GM19025 (cell line): Measurements from ENCODE around the gene PRICKLE3.
A peak's percentile ranks its signal among the peaks of the same experiment; 100 is the strongest.

Experiments
- ATAC-seq: cut with Tn5 transposase; IDR thresholded peaks from one replicate; pipeline ENCODE4 v1.9.1; 2021; ENCODE audit warnings: mild to moderate bottlenecking, low read depth, moderate library complexity; ENCODE audit not compliant: unreplicated experiment

PRICKLE3 gene, protein sequence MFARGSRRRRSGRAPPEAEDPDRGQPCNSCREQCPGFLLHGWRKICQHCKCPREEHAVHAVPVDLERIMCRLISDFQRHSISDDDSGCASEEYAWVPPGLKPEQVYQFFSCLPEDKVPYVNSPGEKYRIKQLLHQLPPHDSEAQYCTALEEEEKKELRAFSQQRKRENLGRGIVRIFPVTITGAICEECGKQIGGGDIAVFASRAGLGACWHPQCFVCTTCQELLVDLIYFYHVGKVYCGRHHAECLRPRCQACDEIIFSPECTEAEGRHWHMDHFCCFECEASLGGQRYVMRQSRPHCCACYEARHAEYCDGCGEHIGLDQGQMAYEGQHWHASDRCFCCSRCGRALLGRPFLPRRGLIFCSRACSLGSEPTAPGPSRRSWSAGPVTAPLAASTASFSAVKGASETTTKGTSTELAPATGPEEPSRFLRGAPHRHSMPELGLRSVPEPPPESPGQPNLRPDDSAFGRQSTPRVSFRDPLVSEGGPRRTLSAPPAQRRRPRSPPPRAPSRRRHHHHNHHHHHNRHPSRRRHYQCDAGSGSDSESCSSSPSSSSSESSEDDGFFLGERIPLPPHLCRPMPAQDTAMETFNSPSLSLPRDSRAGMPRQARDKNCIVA

GRCh38 chrX:49186125-49187027, at the start of gene PRICKLE3:
TSS of gene PRICKLE3 (minus strand) at chrX:49186373. CDS start at chrX:49186297, 76 bp downstream.
- peak; percentile 17 for ATAC-seq

- ATAC-seq, result no peak
Measured at GRCh38 chrX:49233887-49234555, 47.8 kb upstream of the PRICKLE3 start.

GRCh38 chrX:49233176-49233575, 47.0 kb upstream of the PRICKLE3 start, which contains the start of gene CACNA1F:
TSS of gene CACNA1F (minus strand) at chrX:49233340. CDS start at chrX:49233309, 31 bp downstream.
- ATAC-seq, result no peak

GRCh38 chrX:49232525-49232924, 46.4 kb upstream of the PRICKLE3 start:
- no peak for ATAC-seq

- ATAC-seq, result no peak
Measured at GRCh38 chrX:49231333-49232000, 45.3 kb upstream of the PRICKLE3 start.

DNA sequence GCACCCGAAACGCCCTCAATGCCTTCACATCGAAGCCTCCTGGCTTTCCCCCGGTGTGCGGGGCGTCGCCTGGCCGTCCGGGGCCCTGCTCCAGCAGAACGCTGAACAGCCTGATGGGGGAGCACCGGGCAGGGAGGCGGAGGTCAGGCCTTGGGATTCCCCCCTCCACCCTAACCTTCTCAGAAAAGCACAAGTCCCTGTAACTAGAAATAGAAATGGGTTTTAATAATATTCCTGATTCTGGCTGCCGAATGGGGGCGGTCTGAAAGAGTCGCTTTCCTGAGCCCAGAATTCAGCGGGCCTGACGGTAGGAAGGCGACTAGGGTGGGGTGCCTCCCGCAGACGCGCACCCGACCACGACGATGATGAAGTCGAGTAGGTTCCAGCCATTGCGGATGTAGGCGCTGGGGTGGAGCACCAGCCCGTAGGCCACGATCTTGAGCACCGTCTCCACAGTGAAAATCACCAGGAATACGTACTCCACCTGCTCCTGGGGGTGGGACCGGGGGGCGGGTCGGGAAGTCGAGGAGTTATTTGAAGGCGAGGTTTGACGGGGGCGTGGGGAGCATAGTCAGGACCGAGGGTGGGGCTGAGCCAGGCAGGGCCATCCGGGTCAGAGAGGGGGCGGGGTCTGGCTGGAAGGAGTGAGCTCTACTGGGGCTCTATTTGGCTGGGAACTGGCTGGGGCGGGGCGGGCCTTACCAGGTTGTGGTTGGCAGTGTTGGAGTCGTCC, 44.5 kb upstream of the PRICKLE3 start:
- peak; percentile 40 for ATAC-seq

GRCh38 chrX:49228185-49228584, 42.0 kb upstream of the PRICKLE3 start:
- ATAC-seq, result no peak

GRCh38 chrX:49227726-49228125, 41.6 kb upstream of the PRICKLE3 start:
- no peak for ATAC-seq

DNA sequence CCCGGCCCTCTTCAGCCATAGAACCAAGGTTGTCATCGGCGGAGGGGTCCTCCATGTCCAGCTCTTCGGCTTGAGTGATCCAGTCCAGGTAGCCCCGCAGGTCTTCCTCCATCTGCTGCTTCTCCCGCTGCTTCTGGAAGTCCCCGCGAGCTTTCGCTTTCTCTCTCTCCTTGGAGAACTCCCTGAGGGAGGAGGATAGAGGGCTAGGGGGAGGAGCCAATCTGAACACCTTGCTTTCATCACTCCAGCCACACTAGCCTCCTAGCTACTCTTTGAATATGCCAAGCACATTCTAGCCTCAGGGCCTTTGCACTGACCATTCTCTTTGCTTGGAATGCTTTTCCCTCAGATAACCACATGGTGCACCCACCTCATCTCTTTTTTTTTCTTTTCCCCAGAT, 40.8 kb upstream of the PRICKLE3 start:
- ATAC-seq, result no peak

DNA sequence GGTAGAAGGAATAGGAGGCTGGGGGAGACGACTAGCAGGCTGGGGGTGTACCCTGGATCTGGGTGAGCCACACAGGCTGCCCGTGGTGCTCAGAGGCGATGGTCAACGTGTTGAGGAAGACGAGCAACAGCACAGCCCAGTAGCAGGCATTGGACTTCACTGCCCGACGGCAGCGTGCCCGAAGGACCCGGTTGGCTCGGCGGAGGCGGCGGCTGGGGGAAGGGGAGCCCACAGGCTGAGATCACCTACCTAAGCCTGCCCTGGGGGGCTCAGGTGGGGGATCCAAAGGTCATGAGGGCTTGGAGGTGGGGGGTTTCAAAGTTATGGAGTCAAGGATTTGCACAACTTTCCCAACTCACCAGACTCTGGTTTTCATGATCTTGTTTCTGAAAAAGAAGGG, 39.7 kb upstream of the PRICKLE3 start:
- ATAC-seq, result no peak

- ATAC-seq, result no peak
Measured at GRCh38 chrX:49221868-49222267, 35.7 kb upstream of the PRICKLE3 start.

DNA sequence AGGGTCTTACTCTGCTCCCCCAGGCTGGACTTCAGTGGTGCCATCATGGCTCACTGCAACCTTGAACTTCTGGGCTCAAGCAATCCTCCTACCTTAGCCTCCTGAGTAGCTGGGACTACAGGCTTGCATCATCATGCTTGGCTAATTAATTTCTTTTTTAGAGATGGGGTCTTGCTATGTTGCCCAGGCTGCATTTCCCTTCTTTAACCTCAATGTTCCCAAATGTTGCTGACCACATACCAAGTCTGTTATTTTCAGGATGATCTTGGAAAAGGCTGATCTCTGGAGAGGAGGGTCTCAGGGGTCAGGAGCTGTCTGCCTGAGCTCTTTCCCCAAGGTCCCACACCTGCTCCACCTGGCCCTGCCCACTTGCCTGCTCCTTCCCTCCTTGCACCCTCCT, 33.9 kb upstream of the PRICKLE3 start:
- ATAC-seq, result no peak

GRCh38 chrX:49214996-49215526, 28.9 kb upstream of the PRICKLE3 start:
- no peak for ATAC-seq

DNA sequence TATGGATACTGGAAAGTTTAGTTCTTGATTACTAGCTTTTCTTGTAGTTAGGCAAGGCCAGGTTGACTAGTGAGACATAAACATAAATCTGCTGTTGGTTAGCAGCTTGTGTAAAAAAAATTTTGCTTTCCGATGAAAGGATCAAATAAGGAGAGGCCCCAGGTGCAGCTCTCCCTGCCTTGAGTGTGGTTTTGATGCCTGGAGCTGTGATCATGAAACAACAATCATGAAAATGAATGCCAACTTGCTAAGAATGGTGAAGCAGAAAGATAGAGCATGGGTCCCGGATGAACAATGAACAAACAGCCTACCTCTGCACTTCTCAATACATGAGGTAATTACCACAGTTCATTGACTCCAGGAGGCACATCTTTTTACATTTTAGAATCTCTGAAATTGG, 28.2 kb upstream of the PRICKLE3 start:
- no peak for ATAC-seq

- ATAC-seq, result no peak
Measured at GRCh38 chrX:49212861-49213260, 26.7 kb upstream of the PRICKLE3 start.

GRCh38 chrX:49212209-49212608, 26.0 kb upstream of the PRICKLE3 start:
- no peak for ATAC-seq

GRCh38 chrX:49211074-49211473, 24.9 kb upstream of the PRICKLE3 start:
- no peak for ATAC-seq

DNA sequence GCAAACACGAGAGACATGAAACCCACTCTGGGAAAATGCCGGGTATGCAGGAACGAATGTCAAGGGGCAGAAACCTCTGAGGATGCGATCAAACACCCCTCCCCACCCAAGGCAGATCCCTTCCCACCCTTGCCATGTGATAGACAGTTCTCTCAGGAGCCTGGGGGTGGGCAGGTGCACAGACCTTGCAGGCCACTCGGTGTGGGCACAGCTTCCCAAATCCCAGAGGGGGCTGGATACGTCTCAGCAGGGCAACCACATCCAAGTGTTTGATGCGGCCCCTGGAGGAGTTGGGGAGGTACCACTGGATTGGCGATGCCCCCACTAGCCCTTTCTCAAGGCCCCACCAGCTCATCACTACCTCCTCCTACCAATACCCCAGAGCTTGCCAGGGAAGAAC, 24.2 kb upstream of the PRICKLE3 start:
- ATAC-seq, result no peak
